Measurements from ENCODE around the gene PALM2AKAP2. TPM values are rescaled to one million over a fixed set of nuclear protein-coding genes. Genes with fewer than 3 reads are reported as not detected.

Gene PALM2AKAP2
- total RNA-seq, 4 donors from 2014 or later, result 0.37 to 0.64 (median 0.55) TPM; not detected in 1

DNA sequence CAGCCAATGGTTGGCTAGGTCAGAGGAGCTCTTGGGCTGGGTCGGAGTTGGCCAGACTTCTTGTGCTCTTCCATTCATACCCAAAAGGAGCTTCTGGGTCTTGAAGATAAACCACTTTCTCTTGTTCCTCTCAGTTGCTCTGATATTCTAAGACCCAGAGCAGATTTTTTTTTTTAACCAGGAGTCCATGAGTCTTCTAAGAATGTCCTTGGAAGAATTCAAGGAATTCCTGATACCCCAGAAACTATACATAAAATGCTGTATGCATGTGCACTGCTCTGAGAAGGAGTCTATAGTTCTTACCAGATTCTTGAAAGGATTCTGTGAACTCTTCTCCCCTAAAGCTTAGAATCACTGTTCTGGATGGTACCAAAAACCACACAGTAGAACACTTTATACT lies 9.9 kb upstream of the PALM2AKAP2 start:
- Histone ChIP-seq H3K36me3 (no peaks in the 10 kb centered on the region), H3K9me3 (no peaks in the 10 kb centered on the region), H3K27ac (no peak overlapping the region), H3K4me1 (peaks cover 3 to 14% (median 5%) of the 10 kb centered on the region in 4 donors), H3K27me3 (no peaks in the 10 kb centered on the region), H3K4me3 (no peak overlapping the region)
- 84 to 89% methylated on average over 1 of the region's 1 CpG for WGBS, 2 donors (ENCODE audit: low coverage in 1 of 2)
- in situ Hi-C loops (cut with MboI; ENCODE audit: low pct_ligation_motif_present in 1 of 4, low pct_unique_long_range_greater_than_20kb in 1 of 4, low sequenced_read_pairs in 3 of 4), result no loop called here
- intact Hi-C loops (cut with DNase I; ENCODE audit: low total_unique reads), result no loop called here
- no peak for DNase-seq
- no peak for TF ChIP-seq EP300 (IDR thresholded peaks at IDR 0.05; ENCODE audit: low read depth)
- TF ChIP-seq POLR2AphosphoS5 (IDR thresholded peaks at IDR 0.05), result no peak
- TF ChIP-seq, protein P1, sequence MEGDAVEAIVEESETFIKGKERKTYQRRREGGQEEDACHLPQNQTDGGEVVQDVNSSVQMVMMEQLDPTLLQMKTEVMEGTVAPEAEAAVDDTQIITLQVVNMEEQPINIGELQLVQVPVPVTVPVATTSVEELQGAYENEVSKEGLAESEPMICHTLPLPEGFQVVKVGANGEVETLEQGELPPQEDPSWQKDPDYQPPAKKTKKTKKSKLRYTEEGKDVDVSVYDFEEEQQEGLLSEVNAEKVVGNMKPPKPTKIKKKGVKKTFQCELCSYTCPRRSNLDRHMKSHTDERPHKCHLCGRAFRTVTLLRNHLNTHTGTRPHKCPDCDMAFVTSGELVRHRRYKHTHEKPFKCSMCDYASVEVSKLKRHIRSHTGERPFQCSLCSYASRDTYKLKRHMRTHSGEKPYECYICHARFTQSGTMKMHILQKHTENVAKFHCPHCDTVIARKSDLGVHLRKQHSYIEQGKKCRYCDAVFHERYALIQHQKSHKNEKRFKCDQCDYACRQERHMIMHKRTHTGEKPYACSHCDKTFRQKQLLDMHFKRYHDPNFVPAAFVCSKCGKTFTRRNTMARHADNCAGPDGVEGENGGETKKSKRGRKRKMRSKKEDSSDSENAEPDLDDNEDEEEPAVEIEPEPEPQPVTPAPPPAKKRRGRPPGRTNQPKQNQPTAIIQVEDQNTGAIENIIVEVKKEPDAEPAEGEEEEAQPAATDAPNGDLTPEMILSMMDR (IDR thresholded peaks at IDR 0.05), result no peak
- TF ChIP-seq POLR2A (IDR thresholded peaks at IDR 0.05), result no peak

DNA sequence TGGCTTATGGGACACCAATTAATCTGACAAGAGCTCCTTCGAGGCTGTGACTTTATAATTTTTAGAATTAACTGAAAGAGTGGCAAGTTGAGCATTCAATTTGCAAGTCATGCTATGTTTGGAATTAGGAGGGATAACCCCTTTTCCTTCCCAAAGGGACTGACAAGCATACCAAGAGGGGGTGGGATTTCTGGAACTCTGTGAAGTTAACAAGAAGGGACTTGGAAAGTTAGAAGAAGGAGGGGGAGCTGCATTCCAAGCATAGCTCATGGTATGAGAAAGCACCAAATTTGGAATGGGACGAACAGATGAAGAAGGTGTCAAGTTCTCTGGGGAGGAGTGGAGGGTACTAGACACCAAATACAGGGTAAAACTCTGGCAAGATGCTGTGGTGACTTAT lies 8.9 kb upstream of the PALM2AKAP2 start:
- 40 to 48% methylated on average over 2 of the region's 2 CpGs for WGBS, 2 donors (ENCODE audit: low coverage in 1 of 2)

DNA sequence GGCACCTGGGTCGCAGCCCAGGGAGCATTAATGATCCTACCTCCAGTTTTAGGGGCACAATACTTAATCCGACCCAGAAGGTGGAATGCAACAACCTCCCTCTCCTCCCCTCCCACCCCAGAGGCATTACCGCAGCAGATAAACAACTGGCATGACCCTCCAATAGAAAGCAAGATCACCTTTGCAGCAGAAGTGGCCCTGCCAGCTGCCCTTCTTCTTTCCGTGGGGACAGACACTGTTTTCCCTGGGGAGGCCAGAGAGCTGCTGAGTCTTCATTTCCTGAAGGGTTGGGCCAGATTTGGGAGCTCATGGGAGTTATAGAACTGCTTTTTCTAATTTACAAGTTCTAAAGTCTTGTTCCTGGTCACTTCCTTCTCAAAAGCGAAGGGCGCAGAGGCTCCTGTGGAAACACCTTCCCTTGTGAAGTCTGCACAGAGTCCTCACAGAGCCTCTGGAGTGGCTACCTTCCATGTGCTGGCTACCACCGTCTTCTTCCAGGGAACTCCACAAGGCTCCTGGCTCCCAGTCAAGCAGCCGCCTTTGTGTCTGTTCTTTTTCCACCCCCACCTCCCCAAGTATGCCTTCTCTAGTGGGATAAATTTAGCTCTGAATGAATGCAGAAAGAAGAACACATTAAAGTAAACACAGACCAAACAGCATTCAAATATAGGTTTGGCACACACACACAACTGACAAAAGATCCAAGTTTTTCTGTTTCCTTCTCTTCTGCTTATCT lies 8.0 kb upstream of the PALM2AKAP2 start:
- in situ Hi-C loops (cut with MboI; ENCODE audit: low pct_ligation_motif_present in 1 of 4, low pct_unique_long_range_greater_than_20kb in 1 of 4, low sequenced_read_pairs in 3 of 4) (no loop called here), intact Hi-C loops (cut with DNase I; ENCODE audit: low total_unique reads) (no loop called here)
- DNase-seq, result no peak
- Histone ChIP-seq H3K4me3 (no peak overlapping the region), H3K36me3 (no peaks in the 10 kb centered on the region), H3K27ac (no peak overlapping the region), H3K9me3 (no peaks in the 10 kb centered on the region), H3K27me3 (no peaks in the 10 kb centered on the region), H3K4me1 (peaks cover 3 to 14% (median 5%) of the 10 kb centered on the region in 4 donors)
- peak in 1 of 3 donors; percentile 63 for TF ChIP-seq POLR2AphosphoS5 (IDR thresholded peaks at IDR 0.05)
- TF ChIP-seq EP300 (IDR thresholded peaks at IDR 0.05; ENCODE audit: low read depth), result no peak
- WGBS, 2 donors (ENCODE audit: low coverage in 1 of 2), result 48 to 57% methylated on average over 1 to 8 of the region's 8 CpGs

More for the DNA sequence above, 8.9 kb upstream of the PALM2AKAP2 start:
- H3K27me3 ChIP-seq, result no peaks in the 10 kb centered on the region
- intact Hi-C loops (cut with DNase I; ENCODE audit: low total_unique reads), result no loop called here
- no peak overlapping the region for H3K4me3 ChIP-seq
- in situ Hi-C loops (cut with MboI; ENCODE audit: low pct_ligation_motif_present in 1 of 4, low pct_unique_long_range_greater_than_20kb in 1 of 4, low sequenced_read_pairs in 3 of 4), result no loop called here
- no peak overlapping the region for H3K27ac ChIP-seq
- no peaks in the 10 kb centered on the region for H3K9me3 ChIP-seq
- no peak for TF ChIP-seq EP300 (IDR thresholded peaks at IDR 0.05; ENCODE audit: low read depth)
- TF ChIP-seq, protein P1 (IDR thresholded peaks at IDR 0.05), result no peak
- no peak for DNase-seq
- H3K4me1 ChIP-seq, result peaks cover 3 to 14% (median 5%) of the 10 kb centered on the region in 4 donors
- no peaks in the 10 kb centered on the region for H3K36me3 ChIP-seq

DNA sequence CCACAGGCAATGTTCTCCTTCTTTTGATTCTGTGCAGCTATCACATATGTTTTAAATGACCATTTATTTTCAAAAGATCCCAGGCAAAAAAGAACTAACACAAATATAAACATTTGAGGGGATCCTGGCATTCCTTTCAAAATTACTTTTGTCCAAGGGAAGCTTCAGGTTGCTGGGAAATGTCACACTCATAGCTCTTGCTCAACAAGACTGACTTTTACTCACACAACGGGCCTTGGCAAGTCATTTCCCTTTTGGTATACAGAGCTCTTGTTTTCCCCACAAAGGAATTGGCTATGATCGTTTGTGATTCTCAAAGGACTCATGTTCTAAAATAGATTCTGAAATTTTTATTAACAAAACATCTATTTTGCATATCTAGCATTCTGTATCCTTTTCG lies 4.5 kb upstream of the PALM2AKAP2 start:
- intact Hi-C loops (cut with DNase I; ENCODE audit: low total_unique reads), result no loop called here
- 59 to 60% methylated on average over 3 of the region's 3 CpGs for WGBS, 2 donors (ENCODE audit: low coverage in 1 of 2)
- DNase-seq, result no peak
- H3K4me1 ChIP-seq, result peaks cover 7 to 18% (median 8%) of the 10 kb centered on the region in 4 donors
- H3K4me3 ChIP-seq, result no peak overlapping the region
- no peaks in the 10 kb centered on the region for H3K9me3 ChIP-seq
- TF ChIP-seq EP300 (IDR thresholded peaks at IDR 0.05; ENCODE audit: low read depth), result no peak
- no peak for TF ChIP-seq POLR2A (IDR thresholded peaks at IDR 0.05)
- no peak for TF ChIP-seq POLR2AphosphoS5 (IDR thresholded peaks at IDR 0.05)
- TF ChIP-seq, protein P1 (IDR thresholded peaks at IDR 0.05), result no peak
- H3K27me3 ChIP-seq, result peaks cover 12% of the 10 kb centered on the region
- in situ Hi-C loops (cut with MboI; ENCODE audit: low pct_ligation_motif_present in 1 of 4, low pct_unique_long_range_greater_than_20kb in 1 of 4, low sequenced_read_pairs in 3 of 4), result no loop called here
- no peaks in the 10 kb centered on the region for H3K36me3 ChIP-seq
- H3K27ac ChIP-seq, result no peak overlapping the region
